ENCODE measurements around the gene TAF6.
A peak's percentile ranks its signal among the peaks of the same experiment; 100 is the strongest.

TAF6 gene

DNA sequence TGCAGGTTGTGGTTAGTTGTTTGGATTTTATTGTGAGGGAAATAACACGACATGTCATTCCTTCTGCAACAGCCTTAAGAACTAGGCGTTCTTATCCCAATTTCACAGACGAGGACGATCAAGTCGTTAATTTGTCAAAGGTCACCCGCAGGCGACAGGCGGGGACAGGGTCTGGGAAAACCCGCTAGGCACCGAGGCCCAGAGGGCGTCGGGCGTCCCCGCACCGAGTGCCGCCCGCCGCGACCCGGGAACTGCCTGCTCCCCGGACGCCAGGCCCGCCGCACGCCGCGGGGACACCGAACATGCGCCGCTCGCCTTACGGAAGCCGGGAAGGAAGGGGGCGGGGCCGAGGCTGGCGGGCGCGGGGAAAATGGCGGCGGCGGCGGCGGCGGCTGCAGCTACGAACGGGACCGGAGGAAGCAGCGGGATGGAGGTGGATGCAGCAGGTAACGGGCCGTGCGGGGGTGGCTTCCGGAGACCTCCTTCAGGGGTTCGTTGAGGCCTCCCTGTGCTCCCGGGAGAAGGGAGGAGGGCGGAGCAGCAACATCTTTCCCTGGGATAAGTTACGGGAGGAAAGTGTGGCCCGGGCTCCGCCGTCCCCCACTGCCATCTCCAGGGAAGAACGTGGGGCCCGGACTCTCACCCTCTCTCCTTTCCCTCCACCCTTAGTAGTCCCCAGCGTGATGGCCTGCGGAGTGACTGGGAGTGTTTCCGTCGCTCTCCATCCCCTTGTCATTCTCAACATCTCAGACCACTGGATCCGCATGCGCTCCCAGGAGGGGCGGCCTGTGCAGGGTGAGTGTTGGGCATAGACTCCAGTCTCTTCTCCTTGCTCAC is 30.3 kb downstream of the TAF6 start, which contains the start of gene COPS6:
Gene COPS6, plus strand, starts transcription at position 349 of the 837 bp plus-strand sequence. Its CDS starts 22 bp downstream, at position 371.
- TF ChIP-seq GATA1 (IDR thresholded peaks at IDR 0.05; ENCODE audit: low read depth, low read length) (no peak), POLR2A (IDR thresholded peaks at IDR 0.05; ENCODE audit: low read length) (peak; percentile 79)
- peak; percentile 90 to 94 for DNase-seq

DNA sequence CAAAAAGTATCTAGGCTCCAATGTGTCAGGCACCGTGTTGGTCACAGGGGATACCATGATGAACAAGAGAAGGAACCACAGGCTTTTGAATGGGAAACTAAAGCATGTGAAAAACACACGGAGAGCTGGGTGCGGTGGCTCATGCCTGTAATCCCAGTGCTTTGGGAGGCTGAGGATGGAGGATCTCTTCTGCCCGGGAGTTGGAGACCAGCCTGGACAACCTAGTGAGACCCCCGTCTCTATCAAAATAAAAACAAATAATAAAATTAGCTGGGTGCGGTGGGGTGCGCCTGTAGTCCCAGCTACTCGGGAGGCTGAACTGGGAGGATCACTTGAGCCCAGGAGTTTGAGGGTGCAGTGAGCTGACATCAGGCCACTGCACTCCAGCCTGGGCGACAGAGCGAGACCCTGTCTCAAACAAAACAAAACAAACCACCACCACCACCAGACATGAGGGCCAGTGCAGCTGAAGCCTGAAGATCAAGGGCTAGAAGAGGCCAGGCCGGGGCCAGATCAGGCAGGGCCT is 31.0 kb downstream of the TAF6 start:
- TF ChIP-seq GATA1 (IDR thresholded peaks at IDR 0.05; ENCODE audit: low read depth, low read length) (no peak), POLR2A (IDR thresholded peaks at IDR 0.05; ENCODE audit: low read length) (no peak)
- no peak for DNase-seq

DNA sequence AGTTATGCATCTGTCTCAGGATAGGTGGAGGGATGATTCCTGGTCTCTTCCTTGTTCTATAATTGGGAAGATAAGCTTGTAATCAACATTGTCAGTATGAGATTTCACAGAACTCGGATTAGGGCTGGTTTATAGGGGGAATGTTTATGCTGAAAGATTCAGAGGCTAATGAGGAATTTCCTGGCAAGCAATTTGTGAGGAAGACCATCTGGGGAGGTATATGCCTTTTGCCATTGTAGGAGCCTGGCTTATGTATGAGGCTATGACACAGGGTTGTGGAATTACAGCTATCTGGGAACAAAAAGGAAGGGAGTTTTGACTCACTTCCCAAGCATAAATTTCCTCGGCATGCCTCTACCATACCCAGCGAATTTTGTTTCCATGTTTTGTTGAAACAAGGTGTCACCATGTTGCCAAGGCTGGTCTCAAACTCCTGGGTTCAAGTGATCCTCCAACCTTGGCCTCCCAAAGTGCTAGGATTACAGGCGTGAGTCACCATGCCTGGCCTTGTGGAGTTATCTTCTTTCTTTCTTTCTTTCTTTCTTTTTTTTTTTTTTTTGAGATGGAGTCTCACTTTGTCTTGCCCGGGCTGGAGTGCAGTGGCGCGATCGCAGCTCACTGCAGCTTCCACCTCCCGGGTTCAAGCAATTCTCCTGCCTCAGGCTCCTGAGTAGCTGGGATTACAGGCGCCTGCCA is 32.0 kb downstream of the TAF6 start:
- no peak for DNase-seq
- no peak for TF ChIP-seq GATA1 (IDR thresholded peaks at IDR 0.05; ENCODE audit: low read depth, low read length)
- TF ChIP-seq POLR2A (IDR thresholded peaks at IDR 0.05; ENCODE audit: low read length), result no peak

DNA sequence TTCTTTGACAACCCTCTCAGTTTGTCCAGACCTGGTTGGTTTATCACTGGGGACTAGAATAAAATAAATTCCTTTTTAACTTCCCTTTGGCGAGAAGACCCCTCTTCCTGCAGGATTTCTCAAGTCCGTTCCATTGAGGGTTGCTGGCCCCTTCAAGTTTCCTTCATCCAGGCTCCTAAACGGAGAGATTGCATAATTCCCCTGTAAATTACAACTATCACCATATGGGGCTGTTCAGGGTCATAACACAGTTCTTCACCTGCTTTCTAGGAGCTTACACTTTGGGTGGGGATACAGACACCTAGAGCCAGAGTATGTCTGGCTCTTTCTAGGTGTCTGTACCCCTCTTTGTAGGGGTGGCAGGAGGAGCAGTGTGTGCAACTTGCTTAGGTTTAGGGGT is 33.6 kb downstream of the TAF6 start:
- TF ChIP-seq GATA1 (IDR thresholded peaks at IDR 0.05; ENCODE audit: low read depth, low read length), result no peak
- no peak for TF ChIP-seq POLR2A (IDR thresholded peaks at IDR 0.05; ENCODE audit: low read length)
- DNase-seq, result no peak

DNA sequence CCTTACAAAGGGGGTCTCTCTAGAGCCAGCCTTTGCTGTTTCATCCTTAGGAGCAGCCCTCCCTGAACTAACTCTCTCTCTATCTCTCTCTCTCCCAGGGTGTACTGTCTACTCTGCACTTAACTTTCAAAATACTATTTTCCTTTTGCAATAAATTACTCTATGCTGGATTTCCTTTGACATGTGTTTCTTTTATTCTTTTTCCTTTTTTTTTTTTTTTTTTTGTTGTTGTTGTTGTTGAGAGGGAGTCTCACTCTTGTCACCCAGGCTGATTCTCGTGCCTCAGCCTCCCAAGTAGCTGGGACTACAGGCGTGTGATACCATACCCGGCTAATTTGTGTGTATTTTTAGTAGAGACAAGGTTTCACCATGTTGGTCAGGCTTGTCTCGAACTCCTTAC is 36.2 kb downstream of the TAF6 start:
- TF ChIP-seq GATA1 (IDR thresholded peaks at IDR 0.05; ENCODE audit: low read depth, low read length) (no peak), POLR2A (IDR thresholded peaks at IDR 0.05; ENCODE audit: low read length) (no peak)

DNA sequence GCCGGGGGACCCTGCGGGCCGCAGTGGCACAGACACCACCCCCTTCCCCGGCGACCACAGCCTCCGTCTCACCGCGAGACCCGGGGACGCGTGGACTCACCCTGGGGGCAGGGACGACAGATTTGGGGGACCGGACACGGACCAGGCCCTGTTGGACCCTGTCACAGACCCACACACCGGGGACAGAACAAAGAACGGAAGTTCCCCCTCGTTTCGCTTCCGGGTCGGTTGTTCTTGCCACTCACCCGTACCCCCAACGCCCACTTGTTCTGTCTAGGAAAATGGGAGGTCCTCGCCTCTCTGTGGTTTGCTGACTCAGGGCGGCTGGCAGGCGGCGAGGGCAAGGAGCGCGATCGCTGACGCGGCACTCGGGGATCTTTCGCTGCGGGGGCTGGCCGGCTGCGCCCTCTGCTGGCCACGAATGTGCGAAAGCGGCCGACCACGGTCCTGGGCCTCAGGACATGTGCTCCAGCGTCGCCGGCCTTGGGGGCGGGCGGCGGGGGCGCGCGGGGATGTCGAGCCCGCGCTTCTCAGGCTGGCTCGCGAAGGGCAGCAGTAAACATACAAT is 37.5 kb downstream of the TAF6 start, which contains the start of gene ZNF3:
Gene ZNF3, minus strand, starts transcription at position 189 of the 568 bp plus-strand sequence. CDS start 4,366 bp downstream, outside the sequence.
- TF ChIP-seq POLR2A (IDR thresholded peaks at IDR 0.05; ENCODE audit: low read length) (peak; percentile 86), GATA1 (IDR thresholded peaks at IDR 0.05; ENCODE audit: low read depth, low read length) (no peak)

More for the DNA sequence above, 36.2 kb downstream of the TAF6 start:
- DNase-seq, result no peak

DNA sequence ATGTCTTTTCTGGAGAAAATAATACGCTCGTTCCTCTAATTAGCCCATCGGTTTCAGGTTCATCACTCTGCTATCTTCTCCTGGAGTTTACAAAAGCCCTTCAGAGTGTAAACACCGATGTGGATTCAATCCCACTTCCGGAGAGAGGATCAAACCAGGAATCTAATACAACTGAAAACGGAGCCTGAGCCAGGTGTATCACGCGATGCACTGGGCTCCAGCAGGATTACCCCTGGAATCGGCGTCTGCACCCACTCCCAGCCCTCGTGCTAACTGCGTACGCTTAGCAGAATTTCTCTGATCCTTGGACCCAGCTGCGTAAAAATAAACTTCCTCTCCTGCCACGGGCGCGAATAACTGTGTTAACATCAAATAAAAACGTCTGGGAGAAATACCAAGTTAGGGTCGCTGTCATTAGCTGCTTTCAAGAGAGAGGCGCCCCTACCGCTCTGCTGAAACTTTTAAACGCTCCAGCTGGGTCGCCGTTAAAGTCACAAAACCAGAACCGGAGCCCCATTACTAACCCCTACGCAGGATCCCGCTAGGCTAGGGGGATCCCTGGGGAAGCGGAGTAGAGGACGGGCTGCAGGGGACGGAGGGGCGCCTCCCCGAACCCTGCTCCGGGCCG is 38.1 kb downstream of the TAF6 start:
- TF ChIP-seq POLR2A (IDR thresholded peaks at IDR 0.05; ENCODE audit: low read length) (no peak), GATA1 (IDR thresholded peaks at IDR 0.05; ENCODE audit: low read depth, low read length) (no peak)
- peak; percentile 63 to 67 for DNase-seq

More for the DNA sequence above, 37.5 kb downstream of the TAF6 start, which contains the start of gene ZNF3:
- DNase-seq, result peak; percentile 100

DNA sequence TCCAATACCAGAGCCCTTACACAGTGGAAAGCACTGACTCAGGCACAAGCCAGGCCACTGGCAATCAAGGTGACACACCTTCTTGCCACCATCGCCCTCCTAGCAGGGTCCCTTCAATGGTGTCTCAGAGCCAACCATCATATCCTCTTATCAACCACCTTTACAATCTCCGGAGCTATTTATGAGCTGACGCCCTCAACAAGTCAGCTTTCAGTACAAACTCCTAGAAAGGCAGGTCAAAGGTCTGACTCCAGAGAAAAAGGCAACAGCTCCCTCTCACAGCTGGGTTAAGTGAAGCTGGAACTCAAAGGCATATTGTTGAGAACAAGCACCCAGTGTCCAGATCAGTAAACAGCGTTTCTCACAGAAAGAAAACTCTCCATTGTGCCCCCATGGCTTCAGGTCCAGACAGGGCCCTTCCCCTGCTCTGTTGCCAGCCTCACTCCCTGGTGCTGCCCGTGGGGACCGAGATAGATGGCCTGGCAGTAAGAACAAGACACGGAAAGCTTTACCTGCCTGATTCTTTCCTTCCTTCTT is 40.1 kb downstream of the TAF6 start:
- no peak for TF ChIP-seq GATA1 (IDR thresholded peaks at IDR 0.05; ENCODE audit: low read depth, low read length)
- no peak for TF ChIP-seq POLR2A (IDR thresholded peaks at IDR 0.05; ENCODE audit: low read length)
- DNase-seq, result no peak

DNA sequence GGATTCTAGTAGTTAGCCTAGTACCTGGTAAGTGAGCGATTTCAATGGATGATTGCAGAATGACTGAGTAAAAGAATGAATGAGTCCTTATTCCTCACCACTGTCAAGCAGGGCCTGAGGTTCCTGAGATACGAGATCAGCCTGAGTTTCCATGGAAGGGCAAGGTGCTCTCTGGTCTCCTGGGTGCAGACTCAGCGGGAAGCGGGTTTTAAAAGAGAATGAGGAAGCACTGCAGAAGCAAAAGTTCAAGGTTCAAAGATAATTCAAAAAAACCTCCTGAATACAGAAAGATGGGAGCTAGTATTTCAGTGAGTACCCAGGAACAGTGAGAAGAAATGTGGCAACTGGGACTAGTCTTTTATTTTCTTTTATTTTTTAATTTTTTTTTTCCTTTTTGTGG is 42.0 kb downstream of the TAF6 start:
- DNase-seq, result no peak
- TF ChIP-seq GATA1 (IDR thresholded peaks at IDR 0.05; ENCODE audit: low read depth, low read length) (no peak), POLR2A (IDR thresholded peaks at IDR 0.05; ENCODE audit: low read length) (no peak)

DNA sequence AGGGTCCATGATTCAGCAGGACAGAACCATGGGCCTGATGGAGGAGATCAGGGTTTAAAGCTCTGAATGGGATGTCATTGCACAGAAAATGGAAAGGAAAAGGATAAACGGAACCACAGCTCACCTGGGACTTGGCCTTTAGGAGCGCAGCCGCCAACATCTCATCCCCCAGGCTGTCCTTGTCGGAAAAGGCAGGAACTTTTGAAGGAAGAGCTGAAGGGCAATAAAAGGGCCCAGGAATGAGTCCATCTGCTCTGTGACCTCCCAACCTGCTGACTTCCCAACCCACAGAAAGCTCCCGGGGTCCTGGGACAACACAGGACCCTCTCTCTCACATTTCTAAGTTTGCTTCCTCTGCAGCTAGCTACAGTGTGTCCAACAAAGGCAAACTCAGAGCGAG is 43.7 kb downstream of the TAF6 start:
- no peak for DNase-seq
- TF ChIP-seq POLR2A (IDR thresholded peaks at IDR 0.05; ENCODE audit: low read length) (no peak), GATA1 (IDR thresholded peaks at IDR 0.05; ENCODE audit: low read depth, low read length) (no peak)

DNA sequence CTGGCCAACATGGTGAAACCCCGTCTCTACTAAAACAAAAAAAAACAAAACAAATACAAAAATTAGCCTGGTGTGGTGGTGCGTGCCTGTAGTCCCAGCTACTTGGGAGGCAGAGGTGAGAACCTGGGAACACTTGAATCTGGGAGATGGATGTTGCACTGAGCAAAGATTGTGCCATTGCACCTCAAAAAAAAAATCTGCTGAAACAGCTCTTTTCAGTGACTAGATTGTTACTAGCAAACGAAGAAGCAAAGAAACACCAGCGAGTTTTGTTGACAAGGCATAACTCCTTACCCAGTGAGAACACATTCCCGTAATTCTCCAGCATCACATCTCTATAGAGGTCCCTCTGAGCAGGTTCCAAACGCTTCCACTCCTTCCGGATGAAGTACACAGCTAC is 44.3 kb downstream of the TAF6 start:
- TF ChIP-seq GATA1 (IDR thresholded peaks at IDR 0.05; ENCODE audit: low read depth, low read length), result no peak
- DNase-seq, result no peak

DNA sequence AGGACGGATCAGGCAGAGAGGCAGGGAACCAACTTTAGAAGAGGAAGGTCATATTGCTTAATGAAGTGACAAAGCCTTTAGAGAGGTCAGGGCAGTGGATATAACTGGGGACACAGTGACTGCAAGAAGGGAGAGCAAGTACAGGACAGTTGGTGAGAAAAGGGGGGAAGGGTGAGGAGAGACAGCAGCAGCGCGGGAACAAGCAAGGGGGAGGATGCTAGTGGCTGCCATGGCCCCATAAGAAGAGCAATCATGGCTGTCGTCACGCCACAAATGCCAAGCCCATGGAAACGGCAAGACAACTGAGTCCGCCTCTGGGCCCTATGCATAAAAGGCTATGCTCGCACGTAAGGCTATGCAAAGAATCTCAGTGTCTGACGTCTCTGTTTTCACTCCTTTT is 46.7 kb downstream of the TAF6 start:
- DNase-seq, result no peak
- TF ChIP-seq GATA1 (IDR thresholded peaks at IDR 0.05; ENCODE audit: low read depth, low read length) (no peak), POLR2A (IDR thresholded peaks at IDR 0.05; ENCODE audit: low read length) (no peak)

DNA sequence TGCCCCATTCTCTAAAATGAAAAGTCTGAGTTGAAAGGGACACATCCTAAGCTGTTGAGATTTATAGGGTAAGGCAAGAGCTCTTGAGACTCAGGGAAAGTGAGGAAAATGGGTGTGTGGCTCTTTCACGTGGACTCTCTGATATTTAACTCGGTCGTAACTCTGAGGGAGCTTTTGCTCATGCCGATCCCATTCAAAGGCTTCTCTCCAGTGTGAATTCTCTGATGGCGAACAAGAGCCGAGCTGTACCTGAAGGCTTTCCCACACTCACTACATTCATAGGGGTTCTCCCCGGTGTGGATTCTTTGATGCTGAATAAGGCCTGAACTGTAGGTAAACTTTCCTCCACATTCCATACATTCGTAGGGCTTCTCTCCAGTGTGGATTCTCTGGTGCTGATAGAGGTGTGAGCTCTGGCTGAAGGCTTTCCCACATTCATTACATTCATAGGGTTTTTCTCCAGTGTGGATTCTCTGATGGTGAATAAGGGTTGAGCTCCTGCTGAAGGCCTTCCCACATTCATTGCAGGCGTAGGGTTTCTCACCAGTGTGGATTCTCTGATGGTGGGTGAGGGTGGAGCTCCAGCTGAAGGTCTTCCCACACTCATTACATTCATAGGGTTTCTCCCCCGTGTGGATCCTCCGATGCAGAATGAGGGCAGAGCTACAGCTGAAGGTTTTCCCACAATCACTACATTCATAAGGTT is 48.0 kb downstream of the TAF6 start:
- no peak for DNase-seq

More for the DNA sequence above, 48.0 kb downstream of the TAF6 start:
- TF ChIP-seq POLR2A (IDR thresholded peaks at IDR 0.05; ENCODE audit: low read length) (no peak), GATA1 (IDR thresholded peaks at IDR 0.05; ENCODE audit: low read depth, low read length) (no peak)

All from erythroblast (primary cell).